HG02943 (cell line): Measurements from ENCODE around the gene HIF3A.
"Not testable (repeated sequence)": the region's sequence is repeated elsewhere in the genome, so short reads cannot be mapped to it uniquely, and the experiment has no call there.

ENCODE experiments used
- ATAC-seq: cut with Tn5 transposase; IDR thresholded peaks from one replicate; pipeline ENCODE4 v1.9.1; 2021; ENCODE audit warnings: mild to moderate bottlenecking, low read depth, moderate library complexity; ENCODE audit not compliant: unreplicated experiment

HIF3A gene

GRCh38 chr19:46321653-46322052, 24.8 kb downstream of the HIF3A start:
- no peak for ATAC-seq

- ATAC-seq = not testable (repeated sequence)
Measured at GRCh38 chr19:46323227-46323626, 26.4 kb downstream of the HIF3A start.

GRCh38 chr19:46324277-46324676, 27.4 kb downstream of the HIF3A start:
- ATAC-seq = no peak

GRCh38 chr19:46326608-46327007, 29.8 kb downstream of the HIF3A start:
- ATAC-seq = no peak

- ATAC-seq = no peak
Measured at GRCh38 chr19:46328079-46328478, 31.2 kb downstream of the HIF3A start.

GRCh38 chr19:46330319-46330918, 33.6 kb downstream of the HIF3A start:
- no peak for ATAC-seq

GRCh38 chr19:46337487-46337886, 40.6 kb downstream of the HIF3A start:
- ATAC-seq = no peak

GRCh38 chr19:46339446-46339845, 42.6 kb downstream of the HIF3A start:
- no peak for ATAC-seq

GRCh38 chr19:46340051-46340659, 43.3 kb downstream of the HIF3A start:
- ATAC-seq = no peak

- no peak for ATAC-seq
Measured at GRCh38 chr19:46341937-46342336, 45.1 kb downstream of the HIF3A start.

- no peak for ATAC-seq
Measured at GRCh38 chr19:46344363-46344762, 47.5 kb downstream of the HIF3A start.

GRCh38 chr19:46345157-46345556, 48.3 kb downstream of the HIF3A start:
- ATAC-seq = no peak

GRCh38 chr19:46346821-46347571, 50.2 kb downstream of the HIF3A start, which contains the start of gene PPP5C:
Gene PPP5C (plus strand): TSS chr19:46347087. CDS start chr19:46347097, 10 bp downstream.
- peak; percentile 42 for ATAC-seq

GRCh38 chr19:46347572-46347883, 50.7 kb downstream of the HIF3A start:
- ATAC-seq = no peak

- ATAC-seq = no peak
Measured at GRCh38 chr19:46347985-46348384, 51.1 kb downstream of the HIF3A start.

GRCh38 chr19:46349311-46349993, 52.6 kb downstream of the HIF3A start:
- no peak for ATAC-seq

- no peak for ATAC-seq
Measured at GRCh38 chr19:46350029-46350757, 53.4 kb downstream of the HIF3A start.

GRCh38 chr19:46350758-46351159, 53.9 kb downstream of the HIF3A start:
- no peak for ATAC-seq

GRCh38 chr19:46351241-46352041, 54.6 kb downstream of the HIF3A start:
- ATAC-seq = no peak
